Measurements from ENCODE around the gene SPAG17. TPM values are rescaled to one million over a fixed set of nuclear protein-coding genes. Genes with fewer than 3 reads are reported as not detected.

Gene SPAG17
- total RNA-seq, 4 donors from 2014 or later = not detected

DNA sequence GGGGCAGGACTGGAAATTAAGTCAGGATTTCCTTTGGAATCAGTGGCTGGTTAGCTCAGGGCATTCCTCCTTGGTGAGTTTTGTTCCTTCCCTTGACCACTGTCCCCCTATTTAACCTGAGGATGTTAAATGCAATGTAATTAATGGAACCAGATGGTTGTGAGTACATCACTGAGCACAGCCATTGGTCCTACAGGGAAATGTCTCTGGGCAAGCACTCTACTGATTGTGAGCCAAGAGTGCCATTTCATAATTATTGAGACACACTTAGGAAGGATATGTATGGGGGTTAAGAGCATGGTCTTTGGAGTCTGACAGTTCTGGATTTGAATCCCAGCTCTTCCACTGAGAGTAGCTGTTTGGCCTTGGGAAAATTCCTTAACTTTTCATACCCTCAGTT is 74.4 kb downstream of the SPAG17 start:
- H3K4me1 ChIP-seq = no peaks in the 10 kb centered on the region
- H3K4me3 ChIP-seq = no peak overlapping the region
- no peaks in the 10 kb centered on the region for H3K36me3 ChIP-seq
- no peak for DNase-seq
- TF ChIP-seq, protein P1, sequence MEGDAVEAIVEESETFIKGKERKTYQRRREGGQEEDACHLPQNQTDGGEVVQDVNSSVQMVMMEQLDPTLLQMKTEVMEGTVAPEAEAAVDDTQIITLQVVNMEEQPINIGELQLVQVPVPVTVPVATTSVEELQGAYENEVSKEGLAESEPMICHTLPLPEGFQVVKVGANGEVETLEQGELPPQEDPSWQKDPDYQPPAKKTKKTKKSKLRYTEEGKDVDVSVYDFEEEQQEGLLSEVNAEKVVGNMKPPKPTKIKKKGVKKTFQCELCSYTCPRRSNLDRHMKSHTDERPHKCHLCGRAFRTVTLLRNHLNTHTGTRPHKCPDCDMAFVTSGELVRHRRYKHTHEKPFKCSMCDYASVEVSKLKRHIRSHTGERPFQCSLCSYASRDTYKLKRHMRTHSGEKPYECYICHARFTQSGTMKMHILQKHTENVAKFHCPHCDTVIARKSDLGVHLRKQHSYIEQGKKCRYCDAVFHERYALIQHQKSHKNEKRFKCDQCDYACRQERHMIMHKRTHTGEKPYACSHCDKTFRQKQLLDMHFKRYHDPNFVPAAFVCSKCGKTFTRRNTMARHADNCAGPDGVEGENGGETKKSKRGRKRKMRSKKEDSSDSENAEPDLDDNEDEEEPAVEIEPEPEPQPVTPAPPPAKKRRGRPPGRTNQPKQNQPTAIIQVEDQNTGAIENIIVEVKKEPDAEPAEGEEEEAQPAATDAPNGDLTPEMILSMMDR (IDR thresholded peaks at IDR 0.05) = no peak
- no peak for TF ChIP-seq POLR2A (IDR thresholded peaks at IDR 0.05)
- no peaks in the 10 kb centered on the region for H3K9me3 ChIP-seq
- H3K27ac ChIP-seq = no peak overlapping the region
- H3K27me3 ChIP-seq = no peaks in the 10 kb centered on the region

DNA sequence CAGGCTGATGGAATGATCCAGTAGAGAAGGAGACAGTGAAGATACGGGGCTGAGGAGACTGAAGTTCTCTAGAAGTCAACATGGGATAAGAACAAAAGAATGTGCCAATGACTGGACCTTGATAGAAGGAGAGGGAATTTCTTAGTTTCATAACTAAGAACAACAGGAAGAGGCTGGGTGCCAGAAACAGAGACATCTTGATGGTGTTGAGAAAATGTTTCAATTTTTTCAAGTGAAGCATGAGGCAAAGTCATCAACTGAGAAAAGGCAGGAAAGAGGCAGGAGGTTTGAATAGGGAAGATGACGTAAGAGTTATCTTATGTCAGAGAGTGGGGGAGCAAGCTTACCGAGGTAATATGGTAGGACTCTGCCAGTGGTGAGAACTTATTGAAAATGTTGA is 80.1 kb downstream of the SPAG17 start:
- Histone ChIP-seq H3K27me3 (no peaks in the 10 kb centered on the region), H3K4me1 (no peaks in the 10 kb centered on the region), H3K9me3 (no peaks in the 10 kb centered on the region), H3K4me3 (no peak overlapping the region), H3K36me3 (no peaks in the 10 kb centered on the region), H3K27ac (no peak overlapping the region)
- TF ChIP-seq, protein P1 (IDR thresholded peaks at IDR 0.05) = no peak
- no peak for TF ChIP-seq POLR2A (IDR thresholded peaks at IDR 0.05)
- DNase-seq = no peak

DNA sequence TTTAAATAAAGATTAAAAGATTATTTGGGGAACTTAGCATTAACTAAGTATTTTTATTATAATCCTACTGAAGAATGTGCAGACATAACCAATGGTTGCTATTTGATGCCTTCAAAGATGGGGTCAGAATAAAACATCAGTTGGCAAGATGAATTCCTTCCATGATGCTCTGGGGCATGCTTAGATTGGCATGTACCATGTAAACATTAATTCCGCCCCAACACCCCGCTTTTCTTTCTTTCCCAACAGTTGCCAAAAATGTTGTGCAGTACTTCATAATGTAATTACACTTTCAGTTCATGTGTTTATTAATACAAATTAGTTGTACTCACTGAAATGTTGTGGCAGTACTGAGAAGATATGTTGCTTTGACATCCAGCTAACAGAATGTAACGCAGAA is 82.6 kb downstream of the SPAG17 start:
- Histone ChIP-seq H3K36me3 (no peaks in the 10 kb centered on the region), H3K4me3 (no peak overlapping the region), H3K27me3 (no peaks in the 10 kb centered on the region), H3K4me1 (no peaks in the 10 kb centered on the region), H3K27ac (no peak overlapping the region), H3K9me3 (no peaks in the 10 kb centered on the region)
- no peak for DNase-seq
- TF ChIP-seq, protein P1 (IDR thresholded peaks at IDR 0.05) = no peak
- no peak for TF ChIP-seq POLR2A (IDR thresholded peaks at IDR 0.05)

DNA sequence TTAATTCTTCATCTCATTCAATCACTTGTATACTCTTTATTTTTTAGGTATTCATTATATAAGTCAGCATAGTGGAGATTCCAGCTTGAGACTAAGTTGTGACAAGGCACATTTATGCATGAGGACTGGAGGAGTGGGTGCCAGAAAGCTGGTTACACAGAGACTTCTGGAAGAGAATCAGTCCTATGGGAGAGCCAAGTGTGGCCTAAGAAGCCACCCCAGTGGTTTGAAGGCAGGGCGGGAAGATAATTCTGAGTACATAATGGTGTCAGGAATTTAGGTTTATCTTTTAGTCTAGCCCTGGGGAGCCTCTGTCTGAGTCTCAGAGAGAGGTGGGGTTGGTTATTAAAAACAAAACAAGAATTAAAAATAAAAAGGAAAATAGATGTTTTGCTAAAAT is 83.0 kb downstream of the SPAG17 start:
- Histone ChIP-seq H3K36me3 (no peaks in the 10 kb centered on the region), H3K4me1 (no peaks in the 10 kb centered on the region), H3K27me3 (no peaks in the 10 kb centered on the region), H3K27ac (no peak overlapping the region), H3K4me3 (no peak overlapping the region), H3K9me3 (no peaks in the 10 kb centered on the region)
- TF ChIP-seq, protein P1 (IDR thresholded peaks at IDR 0.05) = no peak
- no peak for TF ChIP-seq POLR2A (IDR thresholded peaks at IDR 0.05)
- no peak for DNase-seq

DNA sequence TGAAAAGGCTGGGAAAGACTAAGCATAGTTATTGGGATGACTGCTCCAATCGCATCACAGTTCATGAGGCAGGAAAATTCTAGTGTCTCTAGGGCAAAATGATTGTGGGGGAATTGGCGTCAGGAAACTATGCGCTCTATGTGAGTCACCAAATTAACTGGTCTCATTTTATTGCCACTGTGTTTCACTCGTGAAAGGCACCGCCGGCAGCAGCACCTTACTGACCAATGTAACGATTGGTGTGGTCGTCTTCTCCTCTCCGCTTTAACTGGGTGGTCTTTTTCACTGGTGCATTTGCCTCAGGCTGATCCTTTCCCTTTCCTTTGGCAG is 83.5 kb downstream of the SPAG17 start:
- H3K27ac ChIP-seq = no peak overlapping the region
- no peaks in the 10 kb centered on the region for H3K27me3 ChIP-seq
- no peaks in the 10 kb centered on the region for H3K36me3 ChIP-seq
- no peaks in the 10 kb centered on the region for H3K9me3 ChIP-seq
- no peak overlapping the region for H3K4me3 ChIP-seq
- TF ChIP-seq, protein P1 (IDR thresholded peaks at IDR 0.05) = no peak
- TF ChIP-seq POLR2A (IDR thresholded peaks at IDR 0.05) = no peak
- H3K4me1 ChIP-seq = no peaks in the 10 kb centered on the region
- DNase-seq = no peak

Data from Peyer's patch (tissue), 4 donors.